ENCODE data around the gene TMEFF2. TPM values are rescaled to one million over a fixed set of nuclear protein-coding genes. Genes with fewer than 3 reads are reported as not detected.

Gene TMEFF2
- total and polyA plus RNA-seq, 2 donors (not counting 1 experiment from before 2014, with no cell fraction given), result not detected

DNA sequence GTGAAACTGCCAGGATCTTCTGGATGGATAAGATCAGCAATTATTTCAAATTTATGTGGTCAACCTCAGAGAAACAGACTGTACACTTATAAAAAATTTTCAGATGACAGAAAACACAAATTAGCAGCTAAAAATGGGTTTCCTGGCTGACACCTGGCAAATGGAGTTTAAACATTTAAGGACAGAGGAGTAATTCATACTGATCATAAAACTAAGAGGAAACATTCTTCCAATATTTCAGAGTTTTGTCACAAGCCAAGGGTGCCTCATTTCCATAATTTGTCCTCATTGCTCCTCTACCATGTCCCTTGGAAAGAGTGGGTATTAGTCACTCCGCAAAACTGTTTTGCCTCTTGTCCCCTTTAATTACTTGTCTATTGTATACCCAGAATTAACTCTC lies 70.2 kb downstream of the TMEFF2 start:
- DNase-seq (no peak), ATAC-seq (ENCODE audit: low read depth) (no peak)
- no peaks in the 10 kb centered on the region for H3K9me3 Mint-ChIP-seq (ENCODE audit: insufficient read depth)
- no peak overlapping the region for H3K27ac ChIP-seq (ENCODE audit: low read length in 2 of 2)
- 100% methylated on average over 1 of the region's 1 CpG for WGBS (ENCODE audit: insufficient coverage)
- H3K4me1 ChIP-seq (ENCODE audit: control insufficient read depth in 2 of 2, insufficient read depth in 2 of 2, low read length in 2 of 2), result no peaks in the 10 kb centered on the region
- H4K20me1 ChIP-seq (ENCODE audit: control insufficient read depth, insufficient read depth, low read length, poor library complexity, severe bottlenecking), result no peaks in the 10 kb centered on the region
- no peaks in the 10 kb centered on the region for H3K36me3 ChIP-seq (replicated peaks in 1 of 2; ENCODE audit: control extremely low read depth in 1 of 2, control insufficient read depth in 1 of 2, extremely low read depth in 1 of 2, insufficient read depth in 2 of 2, low read length in 1 of 2)
- H3K4me1 Mint-ChIP-seq, result no peaks in the 10 kb centered on the region
- H3K4me2 ChIP-seq (replicated peaks; ENCODE audit: low read depth, low read length, poor library complexity, severe bottlenecking), result no peak overlapping the region
- no peak overlapping the region for H3K27ac Mint-ChIP-seq
- no peaks in the 10 kb centered on the region for H3K79me2 ChIP-seq (ENCODE audit: control insufficient read depth, insufficient read depth, low read length)
- H3K27me3 ChIP-seq (replicated peaks in 1 of 4; ENCODE audit: control extremely low read depth in 1 of 4, control insufficient read depth in 3 of 4, insufficient read depth in 4 of 4, low read length in 3 of 4), result no peaks in the 10 kb centered on the region
- no peak overlapping the region for H3K4me3 ChIP-seq (ENCODE audit: control extremely low read depth in 1 of 5, extremely low read depth in 1 of 5, insufficient read depth in 1 of 5, low read depth in 2 of 5, low read length in 4 of 5)
- H3K9ac ChIP-seq (ENCODE audit: low read length), result no peak overlapping the region
- no peaks in the 10 kb centered on the region for H3K9me3 ChIP-seq (ENCODE audit: control extremely low read depth in 1 of 3, control insufficient read depth in 2 of 3, insufficient read depth in 1 of 3, low read length in 2 of 3)
- no peak overlapping the region for H3K4me3 Mint-ChIP-seq
- no peak for TF ChIP-seq EZH2 (IDR thresholded peaks at IDR 0.05; ENCODE audit: borderline replicate concordance, insufficient read depth, low read depth, low read length, poor library complexity, severe bottlenecking)
- TF ChIP-seq, protein P1, sequence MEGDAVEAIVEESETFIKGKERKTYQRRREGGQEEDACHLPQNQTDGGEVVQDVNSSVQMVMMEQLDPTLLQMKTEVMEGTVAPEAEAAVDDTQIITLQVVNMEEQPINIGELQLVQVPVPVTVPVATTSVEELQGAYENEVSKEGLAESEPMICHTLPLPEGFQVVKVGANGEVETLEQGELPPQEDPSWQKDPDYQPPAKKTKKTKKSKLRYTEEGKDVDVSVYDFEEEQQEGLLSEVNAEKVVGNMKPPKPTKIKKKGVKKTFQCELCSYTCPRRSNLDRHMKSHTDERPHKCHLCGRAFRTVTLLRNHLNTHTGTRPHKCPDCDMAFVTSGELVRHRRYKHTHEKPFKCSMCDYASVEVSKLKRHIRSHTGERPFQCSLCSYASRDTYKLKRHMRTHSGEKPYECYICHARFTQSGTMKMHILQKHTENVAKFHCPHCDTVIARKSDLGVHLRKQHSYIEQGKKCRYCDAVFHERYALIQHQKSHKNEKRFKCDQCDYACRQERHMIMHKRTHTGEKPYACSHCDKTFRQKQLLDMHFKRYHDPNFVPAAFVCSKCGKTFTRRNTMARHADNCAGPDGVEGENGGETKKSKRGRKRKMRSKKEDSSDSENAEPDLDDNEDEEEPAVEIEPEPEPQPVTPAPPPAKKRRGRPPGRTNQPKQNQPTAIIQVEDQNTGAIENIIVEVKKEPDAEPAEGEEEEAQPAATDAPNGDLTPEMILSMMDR (IDR thresholded peaks at IDR 0.05), result no peak
- intact Hi-C loops (cut with micrococcal nuclease), result no loop called here
- CTCF ChIA-PET, result no interaction called here
- H3K27me3 Mint-ChIP-seq, result peaks cover 9% of the 10 kb centered on the region
- H2AFZ ChIP-seq (ENCODE audit: insufficient read depth, low read depth, low read length, poor library complexity, severe bottlenecking), result no peak overlapping the region
- POLR2A ChIA-PET, result no interaction called here

DNA sequence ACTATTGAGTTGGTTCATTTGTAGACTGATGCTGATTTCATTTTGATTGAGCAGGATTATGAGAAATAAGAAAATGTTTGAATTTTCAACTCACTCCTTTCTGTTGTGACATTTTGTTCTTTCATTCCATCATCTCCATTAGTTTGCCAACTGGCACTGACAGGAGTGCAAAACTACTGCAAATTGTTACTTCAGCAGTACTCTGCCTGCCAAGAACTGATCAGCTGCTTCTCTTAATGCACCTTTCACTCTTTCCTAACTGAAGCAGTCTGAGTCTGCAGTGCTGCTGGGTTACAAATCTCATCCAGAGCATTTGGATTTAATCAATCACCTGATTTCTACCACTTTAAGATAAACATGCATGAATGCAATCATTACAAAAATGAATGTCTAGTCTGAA lies 70.9 kb downstream of the TMEFF2 start:
- no peak for DNase-seq
- Histone ChIP-seq H3K27me3 (replicated peaks in 1 of 4; ENCODE audit: control extremely low read depth in 1 of 4, control insufficient read depth in 3 of 4, insufficient read depth in 4 of 4, low read length in 3 of 4) (no peaks in the 10 kb centered on the region), H2AFZ (ENCODE audit: insufficient read depth, low read depth, low read length, poor library complexity, severe bottlenecking) (no peak overlapping the region), H3K79me2 (ENCODE audit: control insufficient read depth, insufficient read depth, low read length) (no peaks in the 10 kb centered on the region), H3K9ac (ENCODE audit: low read length) (no peak overlapping the region), H4K20me1 (ENCODE audit: control insufficient read depth, insufficient read depth, low read length, poor library complexity, severe bottlenecking) (no peaks in the 10 kb centered on the region), H3K4me1 (ENCODE audit: control insufficient read depth in 2 of 2, insufficient read depth in 2 of 2, low read length in 2 of 2) (no peaks in the 10 kb centered on the region), H3K36me3 (replicated peaks in 1 of 2; ENCODE audit: control extremely low read depth in 1 of 2, control insufficient read depth in 1 of 2, extremely low read depth in 1 of 2, insufficient read depth in 2 of 2, low read length in 1 of 2) (no peaks in the 10 kb centered on the region), H3K27ac (ENCODE audit: low read length in 2 of 2) (no peak overlapping the region), H3K4me3 (ENCODE audit: control extremely low read depth in 1 of 5, extremely low read depth in 1 of 5, insufficient read depth in 1 of 5, low read depth in 2 of 5, low read length in 4 of 5) (no peak overlapping the region), H3K4me2 (replicated peaks; ENCODE audit: low read depth, low read length, poor library complexity, severe bottlenecking) (no peak overlapping the region), H3K9me3 (ENCODE audit: control extremely low read depth in 1 of 3, control insufficient read depth in 2 of 3, insufficient read depth in 1 of 3, low read length in 2 of 3) (no peaks in the 10 kb centered on the region)
- Mint-ChIP-seq H3K4me1 (no peaks in the 10 kb centered on the region), H3K9me3 (ENCODE audit: insufficient read depth) (no peaks in the 10 kb centered on the region), H3K27me3 (peaks cover 9% of the 10 kb centered on the region), H3K4me3 (no peak overlapping the region), H3K27ac (no peak overlapping the region)
- intact Hi-C loops (cut with micrococcal nuclease), result no loop called here
- CTCF ChIA-PET, result no interaction called here
- TF ChIP-seq, protein P1 (IDR thresholded peaks at IDR 0.05), result no peak
- no peak for TF ChIP-seq EZH2 (IDR thresholded peaks at IDR 0.05; ENCODE audit: borderline replicate concordance, insufficient read depth, low read depth, low read length, poor library complexity, severe bottlenecking)
- ATAC-seq (ENCODE audit: low read depth), result no peak
- POLR2A ChIA-PET, result no interaction called here

All from B cell (primary cell).